ENCODE data around the gene ZNF850.
A peak's percentile ranks its signal among the peaks of the same experiment; 100 is the strongest.
"Not testable (repeated sequence)": the region's sequence is repeated elsewhere in the genome, so short reads cannot be mapped to it uniquely, and the experiment has no call there.

Gene ZNF850

DNA sequence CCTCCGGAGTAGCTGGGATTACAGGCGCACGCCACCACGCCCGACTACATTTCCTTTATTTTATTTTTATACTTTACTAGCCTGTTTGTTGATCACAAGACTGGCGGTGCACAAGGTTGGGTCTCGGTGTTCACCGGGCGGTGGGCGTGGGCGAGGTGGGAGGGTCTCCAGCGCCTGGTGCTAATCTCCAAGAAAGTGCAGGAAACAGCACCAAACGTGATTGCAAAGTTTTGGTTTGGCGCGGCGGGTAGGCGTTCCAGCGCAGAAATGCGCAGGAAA is 24.0 kb upstream of the ZNF850 start:
- TF ChIP-seq, protein P1, sequence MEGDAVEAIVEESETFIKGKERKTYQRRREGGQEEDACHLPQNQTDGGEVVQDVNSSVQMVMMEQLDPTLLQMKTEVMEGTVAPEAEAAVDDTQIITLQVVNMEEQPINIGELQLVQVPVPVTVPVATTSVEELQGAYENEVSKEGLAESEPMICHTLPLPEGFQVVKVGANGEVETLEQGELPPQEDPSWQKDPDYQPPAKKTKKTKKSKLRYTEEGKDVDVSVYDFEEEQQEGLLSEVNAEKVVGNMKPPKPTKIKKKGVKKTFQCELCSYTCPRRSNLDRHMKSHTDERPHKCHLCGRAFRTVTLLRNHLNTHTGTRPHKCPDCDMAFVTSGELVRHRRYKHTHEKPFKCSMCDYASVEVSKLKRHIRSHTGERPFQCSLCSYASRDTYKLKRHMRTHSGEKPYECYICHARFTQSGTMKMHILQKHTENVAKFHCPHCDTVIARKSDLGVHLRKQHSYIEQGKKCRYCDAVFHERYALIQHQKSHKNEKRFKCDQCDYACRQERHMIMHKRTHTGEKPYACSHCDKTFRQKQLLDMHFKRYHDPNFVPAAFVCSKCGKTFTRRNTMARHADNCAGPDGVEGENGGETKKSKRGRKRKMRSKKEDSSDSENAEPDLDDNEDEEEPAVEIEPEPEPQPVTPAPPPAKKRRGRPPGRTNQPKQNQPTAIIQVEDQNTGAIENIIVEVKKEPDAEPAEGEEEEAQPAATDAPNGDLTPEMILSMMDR (IDR thresholded peaks at IDR 0.05; ENCODE audit: insufficient read depth, low read depth, low read length, missing control alignments) = no peak
- peak overlapping the region; percentile 45 for H3K4me3 ChIP-seq (ENCODE audit: low read depth, low read length)
- no peak for DNase-seq (ENCODE audit: low read depth)

DNA sequence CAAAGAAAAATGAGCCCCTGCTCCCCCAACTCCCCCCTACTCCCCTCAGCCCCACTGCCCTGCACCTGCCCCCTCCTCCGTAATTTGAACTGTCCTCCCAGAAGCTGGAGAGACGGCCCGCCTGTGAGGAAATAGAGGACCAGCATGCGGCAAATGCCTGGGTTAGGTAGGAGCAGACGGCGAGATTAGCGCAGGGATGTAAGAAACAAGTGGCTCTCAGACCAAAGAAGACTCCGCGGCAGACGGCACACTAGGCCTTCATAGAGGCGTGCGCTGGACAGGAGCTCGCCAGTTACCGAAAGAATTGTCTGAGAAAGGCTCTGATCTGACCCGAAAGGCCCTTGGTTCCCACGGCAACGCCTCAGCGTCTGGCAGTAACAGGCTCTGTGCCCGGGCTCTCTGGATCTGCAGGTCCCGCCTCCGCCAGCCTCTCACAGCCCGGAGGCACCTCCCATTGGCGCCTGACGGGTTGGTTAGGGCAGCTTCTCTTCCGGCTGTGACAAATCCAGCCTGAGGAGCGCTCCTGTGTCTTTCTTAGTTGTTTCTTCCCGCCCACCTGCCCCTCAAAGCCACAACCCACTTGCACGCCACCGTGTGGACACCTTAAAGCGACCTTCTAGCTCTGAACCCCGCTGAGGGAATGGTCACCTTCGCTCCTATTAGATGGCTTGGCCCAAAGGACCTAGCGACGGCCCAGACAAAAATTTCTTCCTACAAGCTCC is 19.0 kb upstream of the ZNF850 start:
- H3K4me3 ChIP-seq (ENCODE audit: low read depth, low read length) = not testable (repeated sequence)
- peak; percentile 11 for DNase-seq (ENCODE audit: low read depth)

GRCh38 chr19:36775768-36776167 is 3.2 kb upstream of the ZNF850 start:
- TF ChIP-seq, protein P1 (IDR thresholded peaks at IDR 0.05; ENCODE audit: insufficient read depth, low read depth, low read length, missing control alignments) = no peak
- no peak for DNase-seq (ENCODE audit: low read depth)
- no peak overlapping the region for H3K4me3 ChIP-seq (ENCODE audit: low read depth, low read length)

DNA sequence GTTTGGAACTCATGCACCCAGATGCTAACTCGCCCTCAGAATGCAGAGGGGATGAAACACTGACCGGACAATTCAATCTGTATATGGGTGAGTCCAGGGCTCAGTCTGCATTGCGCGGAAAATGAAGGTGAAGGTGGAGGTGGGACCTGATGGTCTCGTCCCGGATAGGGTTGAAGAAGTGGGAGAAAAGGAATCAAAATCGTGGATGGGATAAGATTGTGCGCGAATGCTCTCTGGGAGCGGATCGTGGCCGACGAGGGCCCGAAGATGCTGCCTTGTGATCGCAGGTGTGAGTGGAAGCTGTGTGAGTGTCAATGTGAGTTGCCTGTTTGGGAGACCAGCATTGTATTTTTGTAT is 594 bp upstream of the ZNF850 start:
- TF ChIP-seq, protein P1 (IDR thresholded peaks at IDR 0.05; ENCODE audit: insufficient read depth, low read depth, low read length, missing control alignments) = no peak
- DNase-seq (ENCODE audit: low read depth) = no peak
- peak overlapping the region; percentile 70 for H3K4me3 ChIP-seq (ENCODE audit: low read depth, low read length)

GRCh38 chr19:36771261-36772231 is 1.1 kb downstream of the ZNF850 start:
- TF ChIP-seq, protein P1 (IDR thresholded peaks at IDR 0.05; ENCODE audit: insufficient read depth, low read depth, low read length, missing control alignments) = no peak
- H3K4me3 ChIP-seq (ENCODE audit: low read depth, low read length) = peak overlapping the region; percentile 70
- peak; percentile 80 for DNase-seq (ENCODE audit: low read depth)

GRCh38 chr19:36750066-36750691 is 22.4 kb downstream of the ZNF850 start:
- TF ChIP-seq, protein P1 (IDR thresholded peaks at IDR 0.05; ENCODE audit: insufficient read depth, low read depth, low read length, missing control alignments) = no peak
- H3K4me3 ChIP-seq (ENCODE audit: low read depth, low read length) = no peak overlapping the region
- DNase-seq (ENCODE audit: low read depth) = no peak

- not testable (repeated sequence) for DNase-seq (ENCODE audit: low read depth); H3K4me3 ChIP-seq (ENCODE audit: low read depth, low read length)
These were observed 23.0 kb downstream of the ZNF850 start for GRCh38 chr19:36749613-36750012.

All from GM12865 (cell line).